Astrocyte of the cerebellum (primary cell): Measurements from ENCODE around the gene PCP4L1.

Experiments
- DNase-seq: peaks from one replicate; pipeline ENCODE4 v3.0.0-alpha.2; 2011; ENCODE audit warnings: low read depth
- H3K4me3 ChIP-seq: 2 replicates; pipeline ENCODE4 v1.5.1; 2011; ENCODE audit warnings: mild to moderate bottlenecking, low read depth, low read length, moderate library complexity
- in situ Hi-C: cut with HindIII; loops from 2 replicates; pipeline ENCODE4 v1.10.0; 2017; ENCODE audit warnings: low sequenced_read_pairs
- TF ChIP-seq, protein P1 (sequence below): IDR thresholded peaks from 2 replicates; pipeline ENCODE4 v1.5.1; 2012; ENCODE audit warnings: low read length, low read depth, moderate library complexity, mild to moderate bottlenecking; ENCODE audit errors: missing control alignments

The PCP4L1 gene

DNA sequence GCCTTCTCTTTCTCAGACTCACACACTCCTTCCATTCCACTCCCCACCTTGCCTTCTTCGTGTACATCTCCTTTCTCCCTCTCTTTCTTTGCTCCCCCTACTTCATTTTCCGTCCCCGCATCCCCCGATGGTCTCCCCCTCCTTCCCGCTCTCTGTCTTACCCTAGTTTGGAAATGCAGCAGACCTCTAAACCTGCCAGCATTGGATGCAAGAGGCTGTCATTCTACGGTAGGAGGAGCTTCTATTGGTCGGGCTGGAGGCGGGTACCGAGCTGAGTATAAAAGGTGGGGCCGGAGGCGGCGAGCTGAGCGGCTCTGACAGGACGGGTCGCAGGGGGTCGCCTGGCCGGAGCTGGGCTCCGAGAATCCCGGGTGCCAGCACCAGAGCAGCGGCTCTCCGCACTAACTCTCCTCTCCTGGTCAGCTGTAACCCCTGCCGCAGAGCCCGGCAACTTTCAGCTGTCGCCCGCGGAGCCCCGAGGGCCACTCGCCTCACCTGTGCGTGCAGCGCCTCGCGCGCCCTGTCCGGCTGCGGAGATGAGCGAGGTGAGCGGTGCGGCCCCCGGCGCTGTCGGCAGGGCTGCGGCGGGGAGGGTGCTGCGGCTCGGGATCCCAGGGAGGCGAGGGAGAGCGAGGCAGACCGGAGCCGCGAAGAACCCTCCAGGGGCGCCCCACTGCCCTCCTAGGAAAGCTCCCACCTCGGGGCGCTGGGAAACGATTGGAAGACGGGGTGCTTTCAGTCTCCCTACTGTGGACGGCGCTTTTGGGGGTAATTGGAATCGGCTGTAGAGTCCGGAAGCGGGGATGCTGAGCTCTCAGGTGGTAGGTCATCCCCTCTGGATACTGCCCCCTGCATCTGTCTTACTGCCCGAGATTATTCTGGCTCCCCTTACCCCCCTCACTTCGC is at the start of gene PCP4L1:
Gene PCP4L1 (plus strand): TSS at position 307 of the 906 bp plus-strand sequence. CDS start 230 bp downstream, at position 537.
- peak; percentile 13 for DNase-seq
- in situ Hi-C loops = no loop called here

DNA sequence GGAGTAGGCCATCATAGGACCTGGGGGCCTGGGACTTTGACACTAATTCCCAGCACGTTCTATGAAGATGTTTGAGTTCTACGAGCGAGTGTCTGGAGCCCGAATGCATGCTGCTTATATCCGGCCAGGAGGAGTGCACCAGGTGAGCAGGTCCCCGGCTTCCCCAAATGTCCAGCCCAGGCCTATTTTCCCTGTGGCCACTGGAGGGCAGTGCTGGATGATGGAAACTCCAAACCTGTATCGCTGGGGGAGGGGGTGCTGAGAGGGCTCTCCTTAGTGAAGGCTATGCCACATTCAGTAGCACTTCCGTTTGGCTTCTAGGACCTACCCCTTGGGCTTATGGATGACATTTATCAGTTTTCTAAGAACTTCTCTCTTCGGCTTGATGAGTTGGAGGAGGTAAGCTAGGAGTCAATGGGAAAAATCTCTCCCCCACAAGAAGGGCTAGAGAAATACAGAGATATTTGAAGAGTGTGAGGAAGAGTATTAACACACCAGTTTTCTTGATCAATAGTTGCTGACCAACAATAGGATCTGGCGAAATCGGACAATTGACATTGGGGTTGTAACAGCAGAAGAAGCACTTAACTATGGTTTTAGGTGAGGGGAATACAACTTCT is 48.6 kb upstream of the PCP4L1 start:
- TF ChIP-seq, protein P1, sequence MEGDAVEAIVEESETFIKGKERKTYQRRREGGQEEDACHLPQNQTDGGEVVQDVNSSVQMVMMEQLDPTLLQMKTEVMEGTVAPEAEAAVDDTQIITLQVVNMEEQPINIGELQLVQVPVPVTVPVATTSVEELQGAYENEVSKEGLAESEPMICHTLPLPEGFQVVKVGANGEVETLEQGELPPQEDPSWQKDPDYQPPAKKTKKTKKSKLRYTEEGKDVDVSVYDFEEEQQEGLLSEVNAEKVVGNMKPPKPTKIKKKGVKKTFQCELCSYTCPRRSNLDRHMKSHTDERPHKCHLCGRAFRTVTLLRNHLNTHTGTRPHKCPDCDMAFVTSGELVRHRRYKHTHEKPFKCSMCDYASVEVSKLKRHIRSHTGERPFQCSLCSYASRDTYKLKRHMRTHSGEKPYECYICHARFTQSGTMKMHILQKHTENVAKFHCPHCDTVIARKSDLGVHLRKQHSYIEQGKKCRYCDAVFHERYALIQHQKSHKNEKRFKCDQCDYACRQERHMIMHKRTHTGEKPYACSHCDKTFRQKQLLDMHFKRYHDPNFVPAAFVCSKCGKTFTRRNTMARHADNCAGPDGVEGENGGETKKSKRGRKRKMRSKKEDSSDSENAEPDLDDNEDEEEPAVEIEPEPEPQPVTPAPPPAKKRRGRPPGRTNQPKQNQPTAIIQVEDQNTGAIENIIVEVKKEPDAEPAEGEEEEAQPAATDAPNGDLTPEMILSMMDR = peak; percentile 98
- DNase-seq = peak; percentile 47
- in situ Hi-C loops = loop anchor here (5.0 to 25.0 kb wide), 3 partner anchors 92 to 527 kb away; partner anchors contain the start of gene DUSP12
- no peak overlapping the region for H3K4me3 ChIP-seq

More for the DNA sequence above, at the start of gene PCP4L1:
- peak within 1 kb of the TSS; percentile 37 for H3K4me3 ChIP-seq
- TF ChIP-seq, protein P1 = no peak

DNA sequence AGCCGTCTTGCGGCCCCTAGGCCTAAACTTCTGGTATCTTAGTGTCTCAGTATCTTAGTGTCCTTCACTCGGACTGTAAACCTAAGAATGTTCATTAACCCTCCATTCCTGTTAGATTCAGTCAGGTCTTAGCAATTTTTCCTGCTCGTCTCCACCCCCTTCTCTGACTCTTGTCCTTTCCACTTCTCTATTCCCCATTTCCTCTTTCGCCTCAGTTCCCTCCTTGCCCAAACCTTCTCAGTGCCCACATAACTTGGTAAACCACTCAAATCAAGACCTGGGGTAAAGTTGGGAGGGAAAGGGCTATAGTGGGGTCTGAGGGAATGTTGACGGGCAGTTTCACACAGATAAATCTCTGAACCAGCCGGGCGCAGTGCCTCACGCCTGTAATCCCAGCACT is 44.2 kb upstream of the PCP4L1 start:
- TF ChIP-seq, protein P1 = no peak
- no peak overlapping the region for H3K4me3 ChIP-seq
- no peak for DNase-seq
- in situ Hi-C loops = loop anchor here (25.0 kb wide), 1 partner anchor 523 kb away; the partner anchor contains the start of gene DUSP12

DNA sequence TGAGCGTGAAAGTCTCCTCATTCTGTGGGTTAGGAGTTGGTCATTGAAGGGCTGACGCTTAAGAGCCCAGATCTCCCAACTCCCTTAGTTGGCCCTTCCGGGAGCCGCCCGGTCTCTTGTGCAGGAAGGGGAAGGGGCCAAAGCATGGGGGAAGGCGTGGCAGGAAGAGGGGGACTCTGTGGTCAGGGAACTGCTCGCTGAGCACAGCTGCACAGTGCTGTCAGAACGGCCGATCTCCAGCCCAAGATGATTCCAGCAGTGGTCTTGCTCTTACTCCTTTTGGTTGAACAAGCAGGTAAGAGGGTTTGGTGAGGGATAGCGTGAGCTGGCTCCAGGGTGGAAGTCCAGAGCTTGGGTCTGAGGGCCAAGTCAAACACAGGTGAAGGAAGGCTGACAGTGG is 43.5 kb upstream of the PCP4L1 start, which contains the start of gene FCER1G:
Gene FCER1G (plus strand): TSS at position 220 of the 400 bp plus-strand sequence. CDS start 27 bp downstream, at position 247.
- no peak for DNase-seq
- H3K4me3 ChIP-seq = no peak within 1 kb of the TSS
- TF ChIP-seq, protein P1 = no peak
- in situ Hi-C loops = loop anchor here (25.0 kb wide), 1 partner anchor 522 kb away; the partner anchor contains the start of gene DUSP12

DNA sequence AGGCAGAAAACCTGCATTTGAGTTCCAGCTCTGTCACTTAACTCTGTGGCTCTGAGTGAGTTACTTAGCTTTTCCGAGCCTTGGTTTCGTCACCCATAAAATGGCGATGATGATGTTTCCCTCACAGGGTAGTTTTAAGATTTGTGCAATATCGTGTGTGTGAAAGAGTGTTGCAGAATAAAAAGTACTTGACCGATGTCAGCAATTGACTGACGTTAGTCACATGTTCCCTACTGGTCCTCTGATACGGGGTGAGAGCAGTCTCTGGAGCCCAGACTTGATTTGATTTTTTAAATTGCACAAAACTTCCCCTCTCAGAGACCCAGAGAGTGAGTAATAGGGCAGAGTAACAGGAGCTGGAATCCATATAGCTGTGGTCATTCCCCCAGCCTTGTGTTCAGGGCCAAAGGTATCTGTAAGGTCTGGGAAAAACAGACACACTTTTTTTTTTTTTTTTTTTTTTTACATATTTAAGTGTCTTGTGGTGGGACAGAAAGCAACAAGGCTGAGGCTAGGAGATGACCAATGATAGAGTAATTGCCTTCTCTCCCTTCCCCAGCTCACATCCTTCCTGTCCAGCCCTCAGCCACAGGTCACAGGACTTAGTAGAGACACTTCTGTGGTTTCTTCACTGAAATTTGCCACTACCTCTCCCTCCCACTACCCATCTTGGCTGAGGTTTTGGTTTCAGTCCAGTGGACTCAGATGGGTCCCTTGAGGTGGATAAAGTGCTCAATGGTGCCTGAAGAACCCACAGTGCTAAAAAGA is 41.4 kb upstream of the PCP4L1 start:
- TF ChIP-seq, protein P1 = no peak
- DNase-seq = no peak
- no peak overlapping the region for H3K4me3 ChIP-seq
- in situ Hi-C loops = loop anchor here (25.0 kb wide), 1 partner anchor 520 kb away; the partner anchor contains the start of gene DUSP12
